HL-60 (cell line): ENCODE results near the gene RAMP2.

ENCODE experiments used
- DNase-seq, 2 experiments: peaks; one replicate each; pipeline ENCODE4 v3.0.0-alpha.2; 2010 to 2020; ENCODE audit warnings: low read depth in 1 of 2, low spot score in 1 of 2
- H3K27ac ChIP-seq: fragments of 250-450 bp; sonication (Bioruptor Pico); replicated peaks from 2 replicates; pipeline ENCODE4 v1.5.1; 2020; ENCODE audit warnings: mild to moderate bottlenecking, moderate library complexity
- H3K27me3 ChIP-seq: fragments of 250-450 bp; sonication (Bioruptor Pico); 2 replicates; pipeline ENCODE4 v1.5.1; 2021; ENCODE audit warnings: mild to moderate bottlenecking, moderate library complexity; ENCODE audit not compliant: insufficient read depth, poor library complexity, severe bottlenecking
- H3K4me3 ChIP-seq: replicated peaks from 2 replicates; pipeline ENCODE4 v1.5.1; 2011; ENCODE audit warnings: mild to moderate bottlenecking, control low read depth, low read length; ENCODE audit not compliant: insufficient read depth
- CTCF ChIP-seq: IDR thresholded peaks from one replicate; pipeline ENCODE4 v1.5.1; 2011; ENCODE audit warnings: low read length, control low read depth, inconsistent platforms; ENCODE audit not compliant: insufficient read depth
- GABPA ChIP-seq: IDR thresholded peaks from 2 replicates; pipeline ENCODE4 v1.6.1; 2012; ENCODE audit warnings: low read depth
- POLR2AphosphoS5 ChIP-seq: IDR thresholded peaks from 2 replicates; pipeline ENCODE4 v1.6.1; 2012; ENCODE audit warnings: low read depth
- REST ChIP-seq: IDR thresholded peaks from 2 replicates; pipeline ENCODE4 v1.6.1; 2012; ENCODE audit warnings: low read depth; ENCODE audit not compliant: insufficient replicate concordance
- SPI1 ChIP-seq: IDR thresholded peaks from 2 replicates; pipeline ENCODE4 v1.6.1; 2012; ENCODE audit warnings: low read depth, mild to moderate bottlenecking, borderline replicate concordance

The RAMP2 gene

GRCh38 chr17:42806249-42806648 lies 45.2 kb downstream of the RAMP2 start:
- no peak for TF ChIP-seq CTCF
- TF ChIP-seq POLR2AphosphoS5, result no peak
- TF ChIP-seq GABPA, result no peak
- no peak for TF ChIP-seq REST
- TF ChIP-seq SPI1, result no peak
- H3K27me3 ChIP-seq, result no peaks in the 10 kb centered on the region
- H3K27ac ChIP-seq, result no peak overlapping the region
- DNase-seq, result no peak
- H3K4me3 ChIP-seq, result no peak overlapping the region

- no peak for TF ChIP-seq GABPA
- no peak for TF ChIP-seq POLR2AphosphoS5
- no peak for TF ChIP-seq REST
- TF ChIP-seq SPI1, result no peak
- no peak for TF ChIP-seq CTCF
- no peak overlapping the region for H3K27ac ChIP-seq
- no peak for DNase-seq
Measured at GRCh38 chr17:42809250-42809649, 48.2 kb downstream of the RAMP2 start.

More at GRCh38 chr17:42809250-42809649, 48.2 kb downstream of the RAMP2 start:
- Histone ChIP-seq H3K4me3 (no peak overlapping the region), H3K27me3 (no peaks in the 10 kb centered on the region)
